HG03175 (cell line): ENCODE data around the gene KLF7.

ENCODE experiments used
- ATAC-seq: cut with Tn5 transposase; IDR thresholded peaks from one replicate; pipeline ENCODE4 v1.9.1; 2021; ENCODE audit warnings: mild to moderate bottlenecking, moderate library complexity; ENCODE audit not compliant: unreplicated experiment

KLF7 gene

GRCh38 chr2:207165121-207166038 lies at the start of gene KLF7:
KLF7 (minus strand) TSS chr2:207165948; CDS start chr2:207165568, 380 bp downstream.
- peak; percentile 15 for ATAC-seq

- no peak for ATAC-seq
Measured at GRCh38 chr2:207215308-207215707, 49.6 kb upstream of the KLF7 start.

GRCh38 chr2:207214446-207214845 lies 48.7 kb upstream of the KLF7 start:
- ATAC-seq: no peak

GRCh38 chr2:207206011-207206410 lies 40.3 kb upstream of the KLF7 start:
- ATAC-seq: no peak

- ATAC-seq: no peak
Measured at GRCh38 chr2:207205173-207205957, 39.6 kb upstream of the KLF7 start.

GRCh38 chr2:207203056-207203455 lies 37.3 kb upstream of the KLF7 start:
- no peak for ATAC-seq

- ATAC-seq: no peak
Measured at GRCh38 chr2:207202645-207203044, 36.9 kb upstream of the KLF7 start.

- no peak for ATAC-seq
Measured at GRCh38 chr2:207201416-207201815, 35.7 kb upstream of the KLF7 start.

- no peak for ATAC-seq
Measured at GRCh38 chr2:207200136-207200535, 34.4 kb upstream of the KLF7 start.

- no peak for ATAC-seq
Measured at GRCh38 chr2:207194028-207194427, 28.3 kb upstream of the KLF7 start.

- no peak for ATAC-seq
Measured at GRCh38 chr2:207188626-207189419, 23.1 kb upstream of the KLF7 start.

- ATAC-seq: no peak
Measured at GRCh38 chr2:207185372-207185771, 19.6 kb upstream of the KLF7 start.

GRCh38 chr2:207184768-207185167 lies 19.0 kb upstream of the KLF7 start:
- no peak for ATAC-seq

- ATAC-seq: no peak
Measured at GRCh38 chr2:207184348-207184747, 18.6 kb upstream of the KLF7 start.

- ATAC-seq: no peak
Measured at GRCh38 chr2:207183506-207183905, 17.8 kb upstream of the KLF7 start.

GRCh38 chr2:207182911-207183310 lies 17.2 kb upstream of the KLF7 start:
- ATAC-seq: no peak

- no peak for ATAC-seq
Measured at GRCh38 chr2:207181526-207182274, 16.0 kb upstream of the KLF7 start.

GRCh38 chr2:207180741-207181140 lies 15.0 kb upstream of the KLF7 start:
- ATAC-seq: no peak

- no peak for ATAC-seq
Measured at GRCh38 chr2:207176247-207176646, 10.5 kb upstream of the KLF7 start.

GRCh38 chr2:207173641-207174040 lies 7.9 kb upstream of the KLF7 start:
- no peak for ATAC-seq
